Tibial nerve (tissue), 3 donors: ENCODE data around the gene ITM2C.

Experiments
- CTCF ChIP-seq, 5 experiments: fragments of 200-600 bp in 3 of 5; fragments of 450-650 bp in 2 of 5; sonication (generic) in 3 of 5; IDR thresholded peaks; one replicate each; pipeline ENCODE4 v1.5.1; 2016 to 2019; ENCODE audit warnings: antibody characterized with exemption in 5 of 5, mild to moderate bottlenecking in 3 of 5, moderate library complexity in 2 of 5
- POLR2A ChIP-seq, 2 donors: fragments of 450-650 bp; IDR thresholded peaks; one replicate each; pipeline ENCODE4 v1.6.1; 2017; ENCODE audit warnings: antibody characterized with exemption in 2 of 2, mild to moderate bottlenecking in 2 of 2, moderate library complexity in 2 of 2

GRCh38 chr2:230915319-230915718, 50.6 kb downstream of the ITM2C start:
- TF ChIP-seq CTCF (IDR thresholded peaks at IDR 0.05) (no peak), POLR2A (IDR thresholded peaks at IDR 0.05) (no peak)
